GM10266 (cell line): ENCODE results near the gene SLIT1.

Source experiments
- DNase-seq: peaks from one replicate; pipeline ENCODE4 v3.0.0; 2012; ENCODE audit errors: extremely low spot score
- TF ChIP-seq, protein P1 (sequence below): IDR thresholded peaks from 2 replicates; pipeline ENCODE4 v1.5.1; 2012; ENCODE audit warnings: mild to moderate bottlenecking, low read depth; ENCODE audit not compliant: control insufficient read depth, insufficient read depth; ENCODE audit errors: missing control alignments

SLIT1 gene

DNA sequence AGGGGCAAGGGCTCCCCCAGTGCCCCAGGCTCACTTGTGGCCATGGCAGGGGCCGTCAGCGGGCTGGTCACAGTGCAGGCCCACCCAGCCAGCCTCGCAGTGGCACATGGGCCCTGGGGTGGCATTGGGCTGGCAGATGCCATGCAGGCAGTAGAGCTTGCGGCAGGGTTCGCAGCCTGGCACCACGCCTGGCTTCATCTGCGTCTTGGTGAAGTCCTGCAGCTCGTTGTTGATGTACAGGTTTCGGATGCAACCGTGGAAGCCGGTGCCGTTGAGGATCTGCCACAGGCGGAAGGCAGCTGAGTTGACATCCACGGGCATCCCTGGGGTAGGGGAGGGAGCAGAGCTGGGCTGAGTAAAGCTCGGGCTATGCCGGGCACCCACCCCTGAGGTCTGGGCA is 183.1 kb downstream of the SLIT1 start:
- TF ChIP-seq, protein P1, sequence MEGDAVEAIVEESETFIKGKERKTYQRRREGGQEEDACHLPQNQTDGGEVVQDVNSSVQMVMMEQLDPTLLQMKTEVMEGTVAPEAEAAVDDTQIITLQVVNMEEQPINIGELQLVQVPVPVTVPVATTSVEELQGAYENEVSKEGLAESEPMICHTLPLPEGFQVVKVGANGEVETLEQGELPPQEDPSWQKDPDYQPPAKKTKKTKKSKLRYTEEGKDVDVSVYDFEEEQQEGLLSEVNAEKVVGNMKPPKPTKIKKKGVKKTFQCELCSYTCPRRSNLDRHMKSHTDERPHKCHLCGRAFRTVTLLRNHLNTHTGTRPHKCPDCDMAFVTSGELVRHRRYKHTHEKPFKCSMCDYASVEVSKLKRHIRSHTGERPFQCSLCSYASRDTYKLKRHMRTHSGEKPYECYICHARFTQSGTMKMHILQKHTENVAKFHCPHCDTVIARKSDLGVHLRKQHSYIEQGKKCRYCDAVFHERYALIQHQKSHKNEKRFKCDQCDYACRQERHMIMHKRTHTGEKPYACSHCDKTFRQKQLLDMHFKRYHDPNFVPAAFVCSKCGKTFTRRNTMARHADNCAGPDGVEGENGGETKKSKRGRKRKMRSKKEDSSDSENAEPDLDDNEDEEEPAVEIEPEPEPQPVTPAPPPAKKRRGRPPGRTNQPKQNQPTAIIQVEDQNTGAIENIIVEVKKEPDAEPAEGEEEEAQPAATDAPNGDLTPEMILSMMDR: no peak
- no peak for DNase-seq

DNA sequence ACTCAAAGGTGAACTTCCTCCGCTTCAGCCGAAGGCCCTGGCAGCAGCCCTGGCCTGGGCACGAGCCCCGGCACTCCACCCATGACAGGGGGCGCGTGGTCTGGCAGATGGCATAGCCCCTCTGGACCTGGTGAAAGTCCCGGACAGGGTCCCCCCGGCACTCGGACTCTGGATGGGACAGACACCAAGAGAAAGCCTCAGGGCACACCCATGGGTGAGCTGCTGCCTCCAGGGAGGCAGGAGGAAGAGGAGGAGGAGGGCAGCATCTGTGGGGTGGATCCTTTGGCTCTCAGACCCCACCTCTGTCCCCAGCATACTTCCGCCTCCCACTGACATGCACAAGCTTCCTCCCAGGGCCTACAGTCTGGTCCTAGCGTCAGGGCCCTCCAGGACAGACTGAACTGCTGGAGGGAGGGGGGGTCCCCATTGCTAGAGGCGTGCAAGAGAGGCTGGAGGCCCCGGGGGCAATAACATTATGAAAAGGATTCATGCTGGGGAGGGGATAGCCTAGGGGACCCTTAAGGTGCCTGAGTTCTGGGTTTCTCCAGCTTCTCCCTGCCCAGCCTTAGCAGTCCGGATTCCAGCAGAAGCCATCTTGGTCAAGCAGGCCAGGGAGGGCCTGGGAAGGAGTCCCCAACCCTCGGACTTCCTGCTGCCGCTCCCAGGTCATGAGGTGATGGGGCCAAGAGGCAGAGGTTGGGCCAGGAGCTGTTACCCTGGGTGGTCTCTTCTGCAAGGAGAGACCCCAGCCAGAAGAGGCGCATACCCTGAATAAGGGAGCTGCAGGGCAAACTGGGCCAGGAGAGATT is 184.4 kb downstream of the SLIT1 start:
- DNase-seq: no peak
- TF ChIP-seq, protein P1: no peak

DNA sequence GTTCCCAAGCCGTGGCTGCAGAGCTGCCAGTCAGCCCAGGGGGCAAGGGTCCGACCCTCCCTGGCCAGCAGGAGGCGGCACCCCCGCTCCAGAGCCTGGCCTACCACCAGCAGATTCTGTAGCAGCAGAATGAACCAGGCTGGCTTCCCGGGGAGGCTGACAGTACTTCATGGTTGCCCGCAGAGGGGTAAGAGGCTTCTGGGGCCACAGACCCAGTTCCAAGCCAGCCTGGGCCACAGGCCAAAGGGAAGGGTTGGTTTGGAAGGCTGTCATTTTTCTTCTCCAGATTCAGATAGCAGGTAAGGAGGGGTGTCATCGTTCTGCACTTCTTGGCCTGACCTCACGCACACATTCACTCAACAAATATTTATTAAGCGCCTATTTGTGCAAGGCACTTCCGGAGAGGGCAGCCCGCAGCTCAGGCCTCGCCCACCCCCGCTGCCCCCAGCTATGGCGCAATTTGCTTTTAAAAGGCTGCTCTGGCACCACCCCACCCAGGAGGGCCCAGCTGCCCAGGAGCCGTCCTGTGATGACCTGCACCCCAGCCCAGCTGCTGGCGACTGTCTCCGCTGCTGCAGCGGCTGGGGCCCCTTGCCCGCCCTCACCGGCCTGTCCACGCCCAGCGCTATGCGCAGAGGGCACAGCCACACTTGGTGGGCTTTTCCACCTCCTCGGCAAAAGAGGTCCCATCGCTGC is 185.1 kb downstream of the SLIT1 start:
- TF ChIP-seq, protein P1: no peak
- DNase-seq: no peak

DNA sequence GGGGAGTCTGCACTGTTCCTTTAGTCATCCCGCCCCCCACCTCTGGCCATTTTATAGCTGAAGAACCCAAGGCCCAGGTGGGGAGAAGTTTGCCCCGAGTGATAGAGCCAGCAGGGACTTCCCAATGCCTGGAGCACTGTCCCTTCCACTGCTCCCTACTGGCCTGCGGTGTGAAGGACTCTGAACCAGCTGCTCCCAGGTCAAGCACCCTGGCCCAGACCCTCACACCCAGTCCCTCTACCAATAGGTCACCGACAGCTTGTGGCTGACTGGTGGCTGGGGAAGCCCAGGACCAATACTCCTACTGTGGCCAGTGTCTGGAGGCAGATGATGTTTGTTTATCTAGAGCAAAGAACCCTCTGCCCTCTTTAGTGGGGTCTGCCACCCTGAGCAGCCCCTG is 185.8 kb downstream of the SLIT1 start:
- no peak for DNase-seq
- TF ChIP-seq, protein P1: no peak

DNA sequence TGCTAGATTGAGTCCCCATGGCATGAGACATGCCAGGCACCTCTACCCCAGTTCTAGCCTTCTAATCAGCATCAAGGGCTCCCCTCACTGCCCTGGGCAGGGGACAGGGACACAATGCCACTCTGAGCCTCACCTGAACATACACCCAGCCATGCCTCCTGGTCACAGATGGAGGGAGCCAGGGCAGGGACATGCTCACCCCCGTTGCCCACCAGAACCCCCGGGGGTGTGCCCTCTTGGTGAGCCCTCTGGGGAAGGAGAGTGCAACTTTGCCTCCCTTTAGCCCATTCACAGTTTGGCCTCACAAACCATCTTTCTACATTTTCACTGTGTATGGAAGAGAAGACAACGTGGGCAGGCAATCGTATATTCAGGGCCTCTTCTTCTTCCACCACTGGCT is 186.4 kb downstream of the SLIT1 start:
- TF ChIP-seq, protein P1: no peak
- DNase-seq: no peak

DNA sequence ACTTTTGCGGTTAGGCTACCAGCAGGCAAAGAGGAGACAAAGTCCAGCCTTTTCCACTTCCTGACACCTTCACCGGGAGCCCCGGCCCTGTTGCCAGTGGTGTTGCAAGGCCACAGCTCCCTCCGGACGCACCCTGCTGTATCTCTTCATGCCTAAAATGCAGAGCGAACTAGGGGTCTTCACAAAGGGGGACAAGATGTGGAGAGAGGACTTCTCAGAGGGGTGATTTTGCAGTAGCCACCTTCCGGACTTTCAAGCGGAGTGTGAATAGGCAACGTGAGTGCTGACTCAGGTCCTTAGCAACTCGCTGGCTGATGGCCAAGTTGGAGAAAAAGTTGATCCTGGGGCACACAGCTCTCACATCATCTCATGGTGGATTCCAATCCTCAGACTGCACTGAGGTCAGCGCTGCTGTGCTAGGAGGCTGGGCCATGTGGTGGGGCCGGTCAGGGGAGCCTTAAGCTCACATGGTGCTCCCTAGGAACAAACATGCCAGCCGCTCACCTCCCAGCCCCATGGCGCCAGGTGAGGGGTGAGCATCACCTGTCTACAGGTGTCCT is 187.3 kb downstream of the SLIT1 start:
- TF ChIP-seq, protein P1: no peak
- DNase-seq: no peak
